ENCODE data around the gene L3MBTL4.

GRCh38 chr18:6428851-6429395, 14.2 kb upstream of the L3MBTL4 start:
- TF ChIP-seq CTCF (IDR thresholded peaks at IDR 0.05) (no peak), POLR2A (IDR thresholded peaks at IDR 0.05) (no peak), EP300 (IDR thresholded peaks at IDR 0.05) (no peak)
